ENCODE measurements around the gene PER2.

The PER2 gene

GRCh38 chr2:238244151-238244550 lies 44.3 kb downstream of the PER2 start:
- no peak for DNase-seq (ENCODE audit: low read depth)

GRCh38 chr2:238243496-238244076 lies 44.8 kb downstream of the PER2 start:
- DNase-seq (ENCODE audit: low read depth), result no peak

- DNase-seq (ENCODE audit: low read depth), result no peak
These were observed 45.5 kb downstream of the PER2 start for GRCh38 chr2:238242731-238243495.

- no peak for DNase-seq (ENCODE audit: low read depth)
These were observed 46.4 kb downstream of the PER2 start for GRCh38 chr2:238241970-238242369.

GRCh38 chr2:238240757-238241711 lies 47.4 kb downstream of the PER2 start:
- no peak for DNase-seq (ENCODE audit: low read depth)

- DNase-seq (ENCODE audit: low read depth), result peak; percentile 57
These were observed 48.3 kb downstream of the PER2 start, which contains the start of gene HES6 for GRCh38 chr2:238239863-238240756. Gene HES6, minus strand, starts transcription at chr2:238240038. Its CDS starts 133 bp downstream, at chr2:238239905.

- DNase-seq (ENCODE audit: low read depth), result no peak
These were observed 48.9 kb downstream of the PER2 start for GRCh38 chr2:238239543-238239862.

- peak; percentile 19 for DNase-seq (ENCODE audit: low read depth)
These were observed 49.5 kb downstream of the PER2 start for GRCh38 chr2:238238766-238239542.

GRCh38 chr2:238238311-238238765 lies 50.1 kb downstream of the PER2 start:
- no peak for DNase-seq (ENCODE audit: low read depth)

GRCh38 chr2:238237431-238238135 lies 50.8 kb downstream of the PER2 start:
- DNase-seq (ENCODE audit: low read depth), result no peak

GRCh38 chr2:238236571-238236970 lies 51.8 kb downstream of the PER2 start:
- DNase-seq (ENCODE audit: low read depth), result no peak

GRCh38 chr2:238235856-238236255 lies 52.6 kb downstream of the PER2 start:
- DNase-seq (ENCODE audit: low read depth), result no peak

GRCh38 chr2:238235331-238235732 lies 53.1 kb downstream of the PER2 start:
- DNase-seq (ENCODE audit: low read depth), result no peak

- DNase-seq (ENCODE audit: low read depth), result no peak
These were observed 54.8 kb downstream of the PER2 start for GRCh38 chr2:238233625-238234024.

GRCh38 chr2:238231809-238232208 lies 56.6 kb downstream of the PER2 start:
- DNase-seq (ENCODE audit: low read depth), result no peak

- DNase-seq (ENCODE audit: low read depth), result peak; percentile 69
These were observed 57.1 kb downstream of the PER2 start for GRCh38 chr2:238231251-238231793.

- no peak for DNase-seq (ENCODE audit: low read depth)
These were observed 57.7 kb downstream of the PER2 start for GRCh38 chr2:238230699-238231098.

- DNase-seq (ENCODE audit: low read depth), result no peak
These were observed 59.7 kb downstream of the PER2 start for GRCh38 chr2:238228700-238229099.

- DNase-seq (ENCODE audit: low read depth), result no peak
These were observed 60.8 kb downstream of the PER2 start for GRCh38 chr2:238227587-238228032.

Data from activated gamma-delta T cell treated with anti-CD3 and anti-CD28 coated beads, Interleukin-2, amount 50 U/mL, for 16 hours (primary cell).